Ovary (tissue), 9 donors: ENCODE results near the gene TTC36. TPM values are rescaled to one million over a fixed set of nuclear protein-coding genes. Genes with fewer than 3 reads are reported as not detected.
"Not testable (repeated sequence)": the region's sequence is repeated elsewhere in the genome, so short reads cannot be mapped to it uniquely, and the experiment has no call there.

Experiments
- DNase-seq, 5 donors: peaks; one replicate each; pipeline ENCODE4 v3.0.0-alpha.2; 2019 to 2020
- H3K27ac ChIP-seq, 2 donors: fragments of 200-600 bp; one replicate each; pipeline versions ENCODE4 v1.5.1 to v1.8.0; 2019 to 2022
- H3K27me3 ChIP-seq: fragments of 200-600 bp; one replicate; pipeline ENCODE4 v1.8.0; 2022
- H3K36me3 ChIP-seq: fragments of 200-600 bp; sonication (generic); one replicate; pipeline ENCODE4 v1.5.1; 2019
- H3K4me1 ChIP-seq: one replicate; pipeline ENCODE4 v1.8.1; 2013; ENCODE audit warnings: mild to moderate bottlenecking, moderate library complexity; ENCODE audit not compliant: insufficient read depth
- H3K4me3 ChIP-seq: fragments of 200-600 bp; sonication (generic); one replicate; pipeline ENCODE4 v1.5.1; 2017
- H3K9me3 ChIP-seq, 2 donors: fragments of 200-600 bp in 1 of 2; sonication (generic) in 1 of 2; one replicate each; pipeline versions ENCODE4 v1.5.1 to v1.8.1; 2013 to 2019; ENCODE audit warnings: mild to moderate bottlenecking in 1 of 2, moderate library complexity in 1 of 2
- EP300 ChIP-seq: sonication (generic); formaldehyde crosslinking; IDR thresholded peaks from one replicate; pipeline ENCODE4 v1.6.1; 2017; ENCODE audit warnings: antibody characterized with exemption
- POLR2A ChIP-seq: fragments of 450-650 bp; IDR thresholded peaks from one replicate; pipeline ENCODE4 v1.6.1; 2017; ENCODE audit warnings: antibody characterized with exemption, mild to moderate bottlenecking, moderate library complexity
- WGBS, 3 donors: extraction: QIAGEN DNeasy Blood & Tissue Kit in 1 of 3; methylation state at CpG; one replicate each; pipeline versions ENCODE4 v1.1.5 to v1.1.7; 2013 to 2017; 5-methylcytosine and 5-hydroxymethylcytosine counted together
- intact Hi-C, 4 donors: fragments of 100-400 bp; cut with DNase I; formaldehyde crosslinking; loops; one replicate each; pipeline versions ENCODE4 v1.11.0 to v1.15.1; 2022 to 2023
- polyA plus RNA-seq, 2 donors: library from polyadenylated mRNA; stranded (reverse); fragments of 200-250 nt in 1 of 2; fragments of 350-450 nt in 1 of 2; fragmentation: Illumina TruSeq in 1 of 2; extraction: RNeasy Lipid Tissue Mini Kit (QIAGEN cat#74804) in 1 of 2; gene quantifications; one replicate each; pipeline ENCODE4 v1.2.3, GENCODE V29; 2013 to 2014
- total RNA-seq, 7 donors: library from RNA; depleted of rRNA in 2 of 7; stranded (reverse); fragments of >200 nt in 2 of 7; fragmentation: NEBNext Ultra II Directional in 3 of 7; extraction: Animal tissue kit (Norgen Biotek cat#: 25700) in 3 of 7; gene quantifications; one replicate each; pipeline versions ENCODE4 v1.1.0 to v1.2.4, GENCODE V29; 2016 to 2023
- TF ChIP-seq, protein P1 (sequence below), 3 donors: fragments of 450-650 bp in 2 of 3; fragments of 200-600 bp in 1 of 3; IDR thresholded peaks; one replicate each; pipeline versions ENCODE4 v1.5.1 to v1.8.0; 2016 to 2022; ENCODE audit warnings: antibody characterized with exemption in 3 of 3, mild to moderate bottlenecking in 1 of 3
- donor health status: DM: no; HTN: no; CAD: no; lungs with moderate emphysema.
- donor health status: DM: no; HTN: no; CAD: no.
- donor health status: Bipolar disorder and iron deficiency.
- donor health status: DM: yes; HTN: yes; CAD: no.
- donor health status: DM: no; HTN: no; CAD: no.
- donor health status: DM: yes; HTN: yes; CAD: no.

The TTC36 gene
- total and polyA plus RNA-seq, 9 donors: 0.18 to 0.38 (median 0.37) TPM; not detected in 4

DNA sequence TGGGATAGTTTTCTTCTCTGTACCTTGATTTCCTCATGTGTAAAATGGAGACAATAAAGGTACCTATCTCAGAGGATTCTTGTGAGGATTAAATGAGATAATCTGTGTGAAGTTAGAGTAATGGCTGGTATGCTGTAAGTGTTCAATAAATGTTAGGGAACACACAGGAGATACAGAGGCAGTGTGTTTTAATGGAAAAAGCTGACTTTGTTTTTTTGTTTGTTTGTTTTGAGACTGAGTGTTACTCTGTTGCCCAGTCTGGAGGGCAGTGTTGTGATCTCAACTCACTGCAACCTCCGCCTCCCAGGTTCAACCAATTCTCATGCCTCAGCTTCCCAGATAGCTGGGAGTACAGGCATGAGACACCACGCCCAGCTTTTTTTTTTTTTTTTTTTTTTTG is 42.4 kb downstream of the TTC36 start:
- intact Hi-C loops: loop anchor here in 1 of 4 donors (2.0 kb wide), 1 partner anchor 39 kb away; no protein-coding TSS in a partner anchor
- no peaks in the 10 kb centered on the region for H3K9me3 ChIP-seq
- no peak for DNase-seq
- WGBS, 3 donors: 76 to 93% (median 82%) methylated on average over 2 of the region's 2 CpGs
- no peak overlapping the region for H3K4me3 ChIP-seq
- H3K27me3 ChIP-seq: no peaks in the 10 kb centered on the region
- H3K36me3 ChIP-seq: no peaks in the 10 kb centered on the region
- H3K4me1 ChIP-seq: no peaks in the 10 kb centered on the region
- TF ChIP-seq, protein P1, sequence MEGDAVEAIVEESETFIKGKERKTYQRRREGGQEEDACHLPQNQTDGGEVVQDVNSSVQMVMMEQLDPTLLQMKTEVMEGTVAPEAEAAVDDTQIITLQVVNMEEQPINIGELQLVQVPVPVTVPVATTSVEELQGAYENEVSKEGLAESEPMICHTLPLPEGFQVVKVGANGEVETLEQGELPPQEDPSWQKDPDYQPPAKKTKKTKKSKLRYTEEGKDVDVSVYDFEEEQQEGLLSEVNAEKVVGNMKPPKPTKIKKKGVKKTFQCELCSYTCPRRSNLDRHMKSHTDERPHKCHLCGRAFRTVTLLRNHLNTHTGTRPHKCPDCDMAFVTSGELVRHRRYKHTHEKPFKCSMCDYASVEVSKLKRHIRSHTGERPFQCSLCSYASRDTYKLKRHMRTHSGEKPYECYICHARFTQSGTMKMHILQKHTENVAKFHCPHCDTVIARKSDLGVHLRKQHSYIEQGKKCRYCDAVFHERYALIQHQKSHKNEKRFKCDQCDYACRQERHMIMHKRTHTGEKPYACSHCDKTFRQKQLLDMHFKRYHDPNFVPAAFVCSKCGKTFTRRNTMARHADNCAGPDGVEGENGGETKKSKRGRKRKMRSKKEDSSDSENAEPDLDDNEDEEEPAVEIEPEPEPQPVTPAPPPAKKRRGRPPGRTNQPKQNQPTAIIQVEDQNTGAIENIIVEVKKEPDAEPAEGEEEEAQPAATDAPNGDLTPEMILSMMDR (IDR thresholded peaks at IDR 0.05): no peak
- TF ChIP-seq POLR2A (no peak), EP300 (no peak)
- H3K27ac ChIP-seq: no peak overlapping the region

DNA sequence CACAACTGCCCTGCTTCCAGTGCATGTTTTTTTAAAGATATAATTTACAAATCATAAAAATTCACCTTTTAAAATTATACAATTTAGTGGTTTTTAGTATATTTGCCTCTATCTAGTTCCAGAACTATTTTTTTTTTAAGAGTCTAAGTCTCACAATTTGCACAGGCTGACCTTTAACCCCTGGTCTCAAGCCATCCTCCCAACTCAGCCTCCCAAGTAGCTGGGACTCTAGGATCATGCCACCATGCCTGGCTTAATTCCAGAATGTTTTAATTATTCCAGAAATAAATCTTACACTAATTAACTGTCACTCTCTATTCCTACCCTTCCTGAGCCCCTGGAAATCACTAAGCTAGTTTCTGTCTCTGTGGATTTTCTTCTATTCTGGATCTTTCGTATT is 43.5 kb downstream of the TTC36 start:
- H3K27me3 ChIP-seq: no peaks in the 10 kb centered on the region
- H3K4me1 ChIP-seq: no peaks in the 10 kb centered on the region
- H3K4me3 ChIP-seq: no peak overlapping the region
- no peaks in the 10 kb centered on the region for H3K9me3 ChIP-seq
- TF ChIP-seq POLR2A (no peak), EP300 (no peak)
- TF ChIP-seq, protein P1 (IDR thresholded peaks at IDR 0.05): no peak
- no peak overlapping the region for H3K27ac ChIP-seq
- DNase-seq: no peak
- intact Hi-C loops: no loop called here
- H3K36me3 ChIP-seq: no peaks in the 10 kb centered on the region
- 97 to 98% (median 97%) methylated on average over 1 of the region's 1 CpG for WGBS, 3 donors

GRCh38 chr11:118571701-118572060 is 44.4 kb downstream of the TTC36 start:
- WGBS, 3 donors: 1 to 12% (median 1%) methylated on average over 15 of the region's 15 CpGs
- Histone ChIP-seq H3K4me3 (peak overlapping the region; percentile 99), H3K27ac (peak overlapping the region; percentile 94)
- H3K27me3 ChIP-seq, H3K9me3 ChIP-seq, intact Hi-C loops, H3K4me1 ChIP-seq, H3K36me3 ChIP-seq: not testable (repeated sequence)
- peak in 3 of 5 donors; percentile 45 to 56 (median 49) for DNase-seq

GRCh38 chr11:118572061-118572980 is 45.0 kb downstream of the TTC36 start, which contains the start of gene ARCN1:
Gene ARCN1 (plus strand): TSS chr11:118572409. CDS start chr11:118572548, 139 bp downstream.
- Histone ChIP-seq H3K36me3 (no peaks in the 10 kb centered on the region), H3K9me3 (no peaks in the 10 kb centered on the region), H3K27me3 (no peaks in the 10 kb centered on the region), H3K4me1 (peaks cover 5% of the 10 kb centered on the region), H3K27ac (peak within 1 kb of the TSS; percentile 94), H3K4me3 (peak within 1 kb of the TSS; percentile 99)
- WGBS, 3 donors: 0 to 1% (median 1%) methylated on average over 53 to 55 of the region's 55 CpGs
- TF ChIP-seq POLR2A: peak; percentile 71
- TF ChIP-seq, protein P1 (IDR thresholded peaks at IDR 0.05): no peak
- intact Hi-C loops: no loop called here
- DNase-seq: peak; percentile 80 to 86 (median 84)

DNA sequence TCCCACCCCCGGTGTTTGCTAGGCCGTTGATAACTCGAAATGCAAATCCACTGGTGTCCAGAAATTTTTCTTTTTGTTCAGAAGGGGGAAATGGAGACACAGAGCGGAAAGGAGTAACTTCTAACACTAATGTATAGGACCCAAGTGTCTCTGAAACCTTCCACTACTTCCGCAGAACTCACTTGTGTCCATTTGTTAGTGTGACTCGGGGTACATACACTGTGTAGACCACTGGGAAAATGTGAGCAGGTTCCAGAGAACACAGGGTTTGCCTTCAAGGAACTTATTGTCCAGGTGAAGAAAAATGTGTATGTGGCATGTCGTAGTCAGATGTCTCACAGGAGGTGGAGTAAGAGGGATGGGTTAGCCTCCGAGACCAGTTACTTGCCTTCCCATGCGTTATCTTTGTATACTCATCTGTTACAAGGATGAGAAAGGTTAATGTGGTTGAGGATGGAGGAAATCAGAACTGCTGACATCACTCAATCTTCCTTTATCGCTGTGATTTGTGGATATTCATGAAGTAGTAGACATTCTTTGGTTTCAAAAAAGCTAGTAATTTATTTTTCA is 45.8 kb downstream of the TTC36 start:
- WGBS, 3 donors: 1 to 3% (median 1%) methylated on average over 10 of the region's 10 CpGs
- Histone ChIP-seq H3K4me1 (peaks cover 8% of the 10 kb centered on the region), H3K36me3 (no peaks in the 10 kb centered on the region), H3K27ac (peak overlapping the region; percentile 94), H3K9me3 (no peaks in the 10 kb centered on the region), H3K27me3 (no peaks in the 10 kb centered on the region), H3K4me3 (peak overlapping the region; percentile 99)
- TF ChIP-seq, protein P1 (IDR thresholded peaks at IDR 0.05): no peak
- TF ChIP-seq EP300 (no peak), POLR2A (no peak)
- DNase-seq: no peak
- intact Hi-C loops: no loop called here
